ENCODE results near the gene BNC2. TPM values are rescaled to one million over a fixed set of nuclear protein-coding genes. Genes with fewer than 3 reads are reported as not detected.
"Not testable (repeated sequence)": the region's sequence is repeated elsewhere in the genome, so short reads cannot be mapped to it uniquely, and the experiment has no call there.

BNC2 gene
- total RNA-seq, 1 donor from 2014 or later: 15.2 TPM

DNA sequence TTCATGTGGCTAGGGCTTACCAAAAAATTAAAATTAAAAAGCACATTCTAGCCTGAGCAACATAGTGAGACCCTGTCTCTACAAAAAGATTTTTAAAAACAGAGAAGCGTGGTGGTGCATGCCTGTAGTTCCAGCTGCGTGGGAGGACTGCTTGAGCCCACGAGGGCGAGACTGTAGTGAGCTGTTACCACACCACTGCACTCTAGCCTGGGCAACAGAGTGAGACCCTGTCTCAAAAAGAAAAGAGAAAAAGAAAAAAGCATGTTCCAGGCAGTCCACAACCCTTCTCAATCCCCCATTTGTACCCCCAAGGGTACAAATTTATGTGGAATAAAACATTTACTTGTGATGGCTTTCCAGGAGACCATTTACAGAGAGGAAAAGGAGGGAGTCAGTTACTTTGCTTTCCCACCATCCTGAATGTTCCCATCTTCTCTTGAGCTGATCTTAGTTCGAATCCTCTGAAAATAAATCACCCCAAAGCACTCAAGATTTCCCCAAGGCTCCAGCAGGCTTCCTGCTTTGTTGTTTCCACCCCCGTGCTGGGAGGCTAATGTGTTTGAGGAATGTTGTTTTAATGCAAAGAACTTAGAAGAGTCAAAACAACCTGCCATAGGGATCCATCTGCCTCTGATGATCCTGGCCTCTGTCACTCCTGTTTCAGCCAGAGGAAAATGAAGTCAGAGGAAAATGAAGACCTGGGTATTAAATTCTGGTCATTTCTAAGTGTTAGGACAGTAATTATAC lies 384.7 kb downstream of the BNC2 start:
- no peak for DNase-seq
- H3K4me1 Mint-ChIP-seq (ENCODE audit: low read depth, unreplicated experiment): peaks cover 30% of the 10 kb centered on the region

DNA sequence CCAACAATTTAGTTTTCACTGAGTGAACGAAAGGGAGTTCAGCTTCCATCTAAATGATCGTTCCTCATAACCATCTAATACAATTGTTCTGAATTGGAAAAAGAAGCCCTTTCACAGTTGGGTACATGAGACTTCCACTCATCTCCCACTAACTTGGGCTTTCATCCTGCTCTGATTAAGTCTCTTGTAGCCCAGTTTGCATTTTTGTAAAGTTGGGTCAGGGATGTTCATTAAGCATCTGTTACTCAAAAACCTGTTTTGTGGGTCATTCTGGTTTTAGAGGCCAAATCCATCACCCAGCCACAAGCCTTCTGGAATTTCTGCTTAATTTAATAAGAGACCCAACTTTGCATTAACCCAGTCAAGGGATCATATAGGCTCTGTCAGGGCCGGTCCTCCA lies 385.3 kb downstream of the BNC2 start:
- Mint-ChIP-seq H3K4me3 (ENCODE audit: unreplicated experiment) (no peak overlapping the region), H3K4me1 (ENCODE audit: low read depth, unreplicated experiment) (peaks cover 30% of the 10 kb centered on the region), H3K27me3 (ENCODE audit: unreplicated experiment) (peaks cover 2% of the 10 kb centered on the region), H3K36me3 (ENCODE audit: unreplicated experiment) (no peaks in the 10 kb centered on the region), H3K9me3 (ENCODE audit: unreplicated experiment) (peaks cover 1% of the 10 kb centered on the region), H3K27ac (ENCODE audit: unreplicated experiment) (peak overlapping the region; percentile 28)
- no peak for DNase-seq
- no peak for TF ChIP-seq CTCF (IDR thresholded peaks at IDR 0.05; ENCODE audit: partially characterized antibody, unreplicated experiment)

More for the DNA sequence above, 384.7 kb downstream of the BNC2 start:
- Mint-ChIP-seq H3K4me3 (ENCODE audit: unreplicated experiment) (no peak overlapping the region), H3K36me3 (ENCODE audit: unreplicated experiment) (no peaks in the 10 kb centered on the region), H3K27ac (ENCODE audit: unreplicated experiment) (peak overlapping the region; percentile 80), H3K27me3 (ENCODE audit: unreplicated experiment) (peaks cover 2% of the 10 kb centered on the region), H3K9me3 (ENCODE audit: unreplicated experiment) (peaks cover 1% of the 10 kb centered on the region)
- TF ChIP-seq CTCF (IDR thresholded peaks at IDR 0.05; ENCODE audit: partially characterized antibody, unreplicated experiment): no peak

DNA sequence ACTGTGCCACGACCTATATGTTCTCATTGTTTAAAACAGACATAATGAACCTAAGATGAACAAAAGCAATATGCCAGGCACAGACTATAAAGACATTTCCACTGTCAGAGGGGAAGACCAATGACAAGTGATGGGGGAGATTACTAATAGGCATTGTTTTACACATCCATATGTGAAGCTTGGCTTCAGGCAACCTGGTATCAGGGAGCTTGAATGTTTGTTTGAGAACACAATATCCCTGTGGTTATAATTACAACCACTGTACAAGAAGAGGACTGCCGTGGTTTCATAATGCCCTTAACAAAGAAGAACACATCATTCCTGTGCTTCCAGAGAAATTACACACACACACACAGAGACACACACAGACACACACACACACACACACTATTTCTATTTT lies 385.7 kb downstream of the BNC2 start:
- H3K36me3 Mint-ChIP-seq (ENCODE audit: unreplicated experiment): no peaks in the 10 kb centered on the region
- DNase-seq: no peak
- peak overlapping the region; percentile 28 for H3K27ac Mint-ChIP-seq (ENCODE audit: unreplicated experiment)
- H3K4me3 Mint-ChIP-seq (ENCODE audit: unreplicated experiment): no peak overlapping the region
- H3K9me3 Mint-ChIP-seq (ENCODE audit: unreplicated experiment): peaks cover 1% of the 10 kb centered on the region
- peaks cover 30% of the 10 kb centered on the region for H3K4me1 Mint-ChIP-seq (ENCODE audit: low read depth, unreplicated experiment)
- TF ChIP-seq CTCF (IDR thresholded peaks at IDR 0.05; ENCODE audit: partially characterized antibody, unreplicated experiment): no peak
- H3K27me3 Mint-ChIP-seq (ENCODE audit: unreplicated experiment): peaks cover 2% of the 10 kb centered on the region

GRCh38 chr9:16484180-16484579 lies 386.3 kb downstream of the BNC2 start:
- Mint-ChIP-seq H3K4me1 (ENCODE audit: low read depth, unreplicated experiment) (peaks cover 30% of the 10 kb centered on the region), H3K36me3 (ENCODE audit: unreplicated experiment) (no peaks in the 10 kb centered on the region), H3K4me3 (ENCODE audit: unreplicated experiment) (no peak overlapping the region), H3K27me3 (ENCODE audit: unreplicated experiment) (peaks cover 2% of the 10 kb centered on the region), H3K27ac (ENCODE audit: unreplicated experiment) (no peak overlapping the region), H3K9me3 (ENCODE audit: unreplicated experiment) (peaks cover 1% of the 10 kb centered on the region)
- TF ChIP-seq CTCF (IDR thresholded peaks at IDR 0.05; ENCODE audit: partially characterized antibody, unreplicated experiment): no peak
- DNase-seq: no peak

DNA sequence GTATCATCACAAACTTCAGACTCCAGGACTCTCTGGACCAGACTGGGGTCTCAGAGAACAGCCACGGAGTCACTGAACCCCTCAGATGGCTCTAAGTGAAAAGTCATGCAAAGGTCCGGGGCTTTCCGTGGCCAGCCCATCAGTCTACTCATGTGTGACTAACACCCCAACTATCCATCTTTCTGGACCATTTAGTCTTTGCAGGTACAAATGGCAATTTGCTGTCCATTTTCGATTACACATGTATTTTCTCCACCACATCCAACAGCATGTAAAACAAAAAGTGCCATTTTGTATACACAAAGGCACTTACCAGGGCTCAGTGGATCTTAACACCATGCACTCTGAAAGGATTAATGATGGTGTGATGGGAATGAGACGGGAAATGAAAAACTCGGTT lies 387.7 kb downstream of the BNC2 start:
- DNase-seq: no peak
- Mint-ChIP-seq H3K9me3 (ENCODE audit: unreplicated experiment) (peaks cover 1% of the 10 kb centered on the region), H3K27me3 (ENCODE audit: unreplicated experiment) (peaks cover 2% of the 10 kb centered on the region), H3K36me3 (ENCODE audit: unreplicated experiment) (no peaks in the 10 kb centered on the region), H3K27ac (ENCODE audit: unreplicated experiment) (no peak overlapping the region), H3K4me1 (ENCODE audit: low read depth, unreplicated experiment) (peaks cover 30% of the 10 kb centered on the region), H3K4me3 (ENCODE audit: unreplicated experiment) (no peak overlapping the region)
- TF ChIP-seq CTCF (IDR thresholded peaks at IDR 0.05; ENCODE audit: partially characterized antibody, unreplicated experiment): no peak

DNA sequence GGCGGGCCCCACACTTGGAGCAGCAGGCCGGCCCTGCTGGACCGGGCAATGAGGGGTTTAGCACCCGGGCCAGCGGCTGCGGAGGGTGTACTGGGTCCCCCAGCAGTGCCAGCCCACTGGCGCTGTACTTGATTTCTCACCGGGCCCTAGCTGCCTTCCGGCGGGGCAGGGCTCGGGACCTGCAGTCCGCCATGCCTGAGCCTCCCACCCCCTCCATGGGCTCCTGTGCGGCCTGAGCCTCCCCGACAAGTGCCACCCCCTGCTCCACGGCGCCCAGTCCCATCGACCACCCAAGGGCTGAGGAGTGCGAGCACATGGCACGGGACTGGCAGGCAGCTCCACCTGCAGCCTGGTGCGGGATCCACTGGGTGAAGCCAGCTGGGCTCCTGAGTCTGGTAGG lies 389.9 kb downstream of the BNC2 start:
- not testable (repeated sequence) for H3K27me3 Mint-ChIP-seq (ENCODE audit: unreplicated experiment); H3K36me3 Mint-ChIP-seq (ENCODE audit: unreplicated experiment); H3K27ac Mint-ChIP-seq (ENCODE audit: unreplicated experiment); H3K4me3 Mint-ChIP-seq (ENCODE audit: unreplicated experiment); DNase-seq; H3K9me3 Mint-ChIP-seq (ENCODE audit: unreplicated experiment)
- H3K4me1 Mint-ChIP-seq (ENCODE audit: low read depth, unreplicated experiment): peaks cover 29% of the 10 kb centered on the region
